ENCODE data around the gene BEAN1. TPM values are rescaled to one million over a fixed set of nuclear protein-coding genes. Genes with fewer than 3 reads are reported as not detected.

The BEAN1 gene
- total RNA-seq, 1 donor from 2014 or later, result 1.2 TPM

GRCh38 chr16:66484453-66485213 is 57.5 kb downstream of the BEAN1 start:
- peaks cover 4% of the 10 kb centered on the region for H3K36me3 Mint-ChIP-seq (ENCODE audit: low read depth, unreplicated experiment)
- no peaks in the 10 kb centered on the region for H4K20me1 ChIP-seq (ENCODE audit: insufficient read depth, low read length)
- FAIRE-seq, result no peak
- peaks cover 10% of the 10 kb centered on the region for H3K4me1 Mint-ChIP-seq (ENCODE audit: low read depth, unreplicated experiment)
- H3K4me3 Mint-ChIP-seq (ENCODE audit: unreplicated experiment), result no peak overlapping the region
- no peak overlapping the region for H3K4me3 ChIP-seq (ENCODE audit: insufficient read depth, low read depth, low read length)
- no peaks in the 10 kb centered on the region for H3K27me3 ChIP-seq (ENCODE audit: insufficient read depth, low read length)
- H3K9me3 Mint-ChIP-seq (ENCODE audit: unreplicated experiment), result no peaks in the 10 kb centered on the region
- no peak overlapping the region for H3K4me2 ChIP-seq (ENCODE audit: low read length)
- no peak overlapping the region for H3K9ac ChIP-seq (ENCODE audit: low read length)
- H3K79me2 ChIP-seq (ENCODE audit: insufficient read depth, low read length), result no peaks in the 10 kb centered on the region
- peaks cover 9% of the 10 kb centered on the region for H3K27me3 Mint-ChIP-seq (ENCODE audit: low read depth, unreplicated experiment)
- no peak overlapping the region for H3K27ac Mint-ChIP-seq (ENCODE audit: unreplicated experiment)
- H3K36me3 ChIP-seq (ENCODE audit: insufficient read depth, low read length), result no peaks in the 10 kb centered on the region
- H3K9me3 ChIP-seq (ENCODE audit: insufficient read depth, low read depth, low read length), result no peaks in the 10 kb centered on the region
- H2AFZ ChIP-seq (ENCODE audit: low read depth, low read length), result no peak overlapping the region
- peaks cover 18% of the 10 kb centered on the region for H3K4me1 ChIP-seq (ENCODE audit: insufficient read depth, low read length)
- no peak for DNase-seq (ENCODE audit: low read depth)
- no peak overlapping the region for H3K27ac ChIP-seq (ENCODE audit: low read depth, low read length)
- TF ChIP-seq, protein P1, sequence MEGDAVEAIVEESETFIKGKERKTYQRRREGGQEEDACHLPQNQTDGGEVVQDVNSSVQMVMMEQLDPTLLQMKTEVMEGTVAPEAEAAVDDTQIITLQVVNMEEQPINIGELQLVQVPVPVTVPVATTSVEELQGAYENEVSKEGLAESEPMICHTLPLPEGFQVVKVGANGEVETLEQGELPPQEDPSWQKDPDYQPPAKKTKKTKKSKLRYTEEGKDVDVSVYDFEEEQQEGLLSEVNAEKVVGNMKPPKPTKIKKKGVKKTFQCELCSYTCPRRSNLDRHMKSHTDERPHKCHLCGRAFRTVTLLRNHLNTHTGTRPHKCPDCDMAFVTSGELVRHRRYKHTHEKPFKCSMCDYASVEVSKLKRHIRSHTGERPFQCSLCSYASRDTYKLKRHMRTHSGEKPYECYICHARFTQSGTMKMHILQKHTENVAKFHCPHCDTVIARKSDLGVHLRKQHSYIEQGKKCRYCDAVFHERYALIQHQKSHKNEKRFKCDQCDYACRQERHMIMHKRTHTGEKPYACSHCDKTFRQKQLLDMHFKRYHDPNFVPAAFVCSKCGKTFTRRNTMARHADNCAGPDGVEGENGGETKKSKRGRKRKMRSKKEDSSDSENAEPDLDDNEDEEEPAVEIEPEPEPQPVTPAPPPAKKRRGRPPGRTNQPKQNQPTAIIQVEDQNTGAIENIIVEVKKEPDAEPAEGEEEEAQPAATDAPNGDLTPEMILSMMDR (IDR thresholded peaks at IDR 0.05; ENCODE audit: insufficient read depth, low read depth, low read length), result no peak
- TF ChIP-seq EZH2 (IDR thresholded peaks at IDR 0.05; ENCODE audit: insufficient read depth, low read length), result no peak

GRCh38 chr16:66485376-66485775 is 58.3 kb downstream of the BEAN1 start:
- no peaks in the 10 kb centered on the region for H4K20me1 ChIP-seq (ENCODE audit: insufficient read depth, low read length)
- H3K4me3 ChIP-seq (ENCODE audit: insufficient read depth, low read depth, low read length), result no peak overlapping the region
- peaks cover 18% of the 10 kb centered on the region for H3K4me1 ChIP-seq (ENCODE audit: insufficient read depth, low read length)
- DNase-seq (ENCODE audit: low read depth) (no peak), FAIRE-seq (no peak)
- peaks cover 10% of the 10 kb centered on the region for H3K4me1 Mint-ChIP-seq (ENCODE audit: low read depth, unreplicated experiment)
- no peak overlapping the region for H3K4me3 Mint-ChIP-seq (ENCODE audit: unreplicated experiment)
- no peak overlapping the region for H3K9ac ChIP-seq (ENCODE audit: low read length)
- no peak overlapping the region for H3K4me2 ChIP-seq (ENCODE audit: low read length)
- H3K27me3 ChIP-seq (ENCODE audit: insufficient read depth, low read length), result no peaks in the 10 kb centered on the region
- no peaks in the 10 kb centered on the region for H3K79me2 ChIP-seq (ENCODE audit: insufficient read depth, low read length)
- peak overlapping the region; percentile 41 for H3K27ac Mint-ChIP-seq (ENCODE audit: unreplicated experiment)
- no peaks in the 10 kb centered on the region for H3K9me3 Mint-ChIP-seq (ENCODE audit: unreplicated experiment)
- peaks cover 9% of the 10 kb centered on the region for H3K27me3 Mint-ChIP-seq (ENCODE audit: low read depth, unreplicated experiment)
- no peaks in the 10 kb centered on the region for H3K9me3 ChIP-seq (ENCODE audit: insufficient read depth, low read depth, low read length)
- TF ChIP-seq, protein P1 (IDR thresholded peaks at IDR 0.05; ENCODE audit: insufficient read depth, low read depth, low read length), result no peak
- no peak for TF ChIP-seq EZH2 (IDR thresholded peaks at IDR 0.05; ENCODE audit: insufficient read depth, low read length)
- peaks cover 4% of the 10 kb centered on the region for H3K36me3 Mint-ChIP-seq (ENCODE audit: low read depth, unreplicated experiment)
- no peaks in the 10 kb centered on the region for H3K36me3 ChIP-seq (ENCODE audit: insufficient read depth, low read length)
- H3K27ac ChIP-seq (ENCODE audit: low read depth, low read length), result no peak overlapping the region
- no peak overlapping the region for H2AFZ ChIP-seq (ENCODE audit: low read depth, low read length)

- Histone ChIP-seq H3K79me2 (ENCODE audit: insufficient read depth, low read length) (no peaks in the 10 kb centered on the region), H3K9me3 (ENCODE audit: insufficient read depth, low read depth, low read length) (no peaks in the 10 kb centered on the region), H3K9ac (ENCODE audit: low read length) (peak overlapping the region; percentile 8), H3K4me1 (ENCODE audit: insufficient read depth, low read length) (peaks cover 18% of the 10 kb centered on the region), H3K4me2 (ENCODE audit: low read length) (no peak overlapping the region), H3K27ac (ENCODE audit: low read depth, low read length) (no peak overlapping the region), H2AFZ (ENCODE audit: low read depth, low read length) (no peak overlapping the region), H4K20me1 (ENCODE audit: insufficient read depth, low read length) (no peaks in the 10 kb centered on the region), H3K27me3 (ENCODE audit: insufficient read depth, low read length) (no peaks in the 10 kb centered on the region), H3K36me3 (ENCODE audit: insufficient read depth, low read length) (no peaks in the 10 kb centered on the region), H3K4me3 (ENCODE audit: insufficient read depth, low read depth, low read length) (no peak overlapping the region)
- no peak overlapping the region for H3K4me3 Mint-ChIP-seq (ENCODE audit: unreplicated experiment)
- H3K27me3 Mint-ChIP-seq (ENCODE audit: low read depth, unreplicated experiment), result peaks cover 7% of the 10 kb centered on the region
- peaks cover 10% of the 10 kb centered on the region for H3K4me1 Mint-ChIP-seq (ENCODE audit: low read depth, unreplicated experiment)
- H3K36me3 Mint-ChIP-seq (ENCODE audit: low read depth, unreplicated experiment), result peaks cover 4% of the 10 kb centered on the region
- no peak for DNase-seq (ENCODE audit: low read depth)
- H3K9me3 Mint-ChIP-seq (ENCODE audit: unreplicated experiment), result no peaks in the 10 kb centered on the region
- H3K27ac Mint-ChIP-seq (ENCODE audit: unreplicated experiment), result no peak overlapping the region
- no peak for FAIRE-seq
- TF ChIP-seq, protein P1 (IDR thresholded peaks at IDR 0.05; ENCODE audit: insufficient read depth, low read depth, low read length), result no peak
- no peak for TF ChIP-seq EZH2 (IDR thresholded peaks at IDR 0.05; ENCODE audit: insufficient read depth, low read length)
Measured at GRCh38 chr16:66486199-66486772, 59.2 kb downstream of the BEAN1 start.

Data from astrocyte (in vitro differentiated cells and primary cell).